GM19023 (cell line): ENCODE data around the gene RRP15.

Experiments used
- ATAC-seq: cut with Tn5 transposase; IDR thresholded peaks from one replicate; pipeline ENCODE4 v1.9.1; 2021; ENCODE audit warnings: mild to moderate bottlenecking, moderate library complexity; ENCODE audit not compliant: unreplicated experiment

RRP15 gene

DNA sequence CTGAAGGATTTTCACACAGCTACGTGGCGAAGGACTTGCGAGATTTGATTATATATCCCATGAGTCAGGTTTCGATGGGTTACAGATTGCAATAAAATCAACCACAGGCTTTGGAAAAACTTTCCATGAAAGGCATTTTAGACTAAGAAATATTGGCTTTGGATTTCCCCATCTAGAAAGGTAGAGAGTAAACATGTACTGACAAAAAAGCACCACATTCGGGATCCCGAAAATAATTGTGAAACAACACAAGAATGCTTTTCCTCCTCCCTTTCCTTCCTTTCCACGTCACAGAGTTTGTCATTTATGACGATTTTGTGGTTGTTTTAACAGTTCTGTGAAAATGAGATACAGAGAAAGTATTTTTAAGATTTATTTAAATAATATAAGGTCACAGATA, 98.6 kb downstream of the RRP15 start:
- ATAC-seq = no peak

DNA sequence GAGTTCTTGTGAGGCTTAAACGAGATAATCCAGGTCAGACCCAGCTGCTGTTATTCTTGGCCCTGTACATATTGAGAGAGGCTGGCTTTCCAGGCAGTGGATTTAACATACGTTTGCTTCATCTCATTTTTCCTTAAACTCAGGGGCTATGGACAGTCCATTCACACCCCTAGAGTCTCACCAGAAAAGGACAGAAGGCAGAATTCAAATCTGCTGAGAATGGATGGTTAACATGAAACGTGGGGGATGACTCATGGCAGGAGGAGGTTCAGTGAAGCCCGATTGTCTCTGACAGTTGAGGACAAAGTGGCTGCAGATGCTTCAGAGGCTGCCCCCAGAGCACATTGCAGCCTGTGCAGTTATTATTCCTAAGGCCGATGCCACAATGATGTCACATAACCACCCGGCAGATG, 99.5 kb downstream of the RRP15 start:
- no peak for ATAC-seq
